Right atrium auricular region (tissue), 2 donors: ENCODE results near the gene ITPK1. TPM values are rescaled to one million over a fixed set of nuclear protein-coding genes. Genes with fewer than 3 reads are reported as not detected.

Source experiments
- DNase-seq: peaks from one replicate; pipeline ENCODE4 v3.0.0-alpha.2; 2019; ENCODE audit warnings: low spot score
- H3K27ac ChIP-seq, 2 donors: fragments of 200-600 bp; sonication (generic); 1 replicate in 1 of 2; 2 replicates in 1 of 2; pipeline ENCODE4 v1.5.1; 2016 to 2019
- H3K27me3 ChIP-seq, 2 donors: fragments of 200-600 bp; sonication (generic); one replicate each; pipeline versions ENCODE4 v1.5.1 to v1.6.0; 2017 to 2019
- H3K36me3 ChIP-seq: fragments of 200-600 bp; sonication (generic); one replicate; pipeline ENCODE4 v1.5.1; 2016
- H3K4me1 ChIP-seq, 2 donors: fragments of 200-600 bp; sonication (generic); one replicate each; pipeline versions ENCODE4 v1.5.1 to v1.6.0; 2017 to 2019
- H3K4me3 ChIP-seq, 2 donors: fragments of 200-600 bp; sonication (generic); 1 replicate in 1 of 2; 2 replicates in 1 of 2; pipeline ENCODE4 v1.5.1; 2017 to 2019; ENCODE audit warnings: mild to moderate bottlenecking in 1 of 2, moderate library complexity in 1 of 2
- H3K9me3 ChIP-seq, 2 donors: fragments of 200-600 bp; sonication (generic); one replicate each; pipeline ENCODE4 v1.5.1; 2019
- CTCF ChIP-seq, 2 donors: fragments of 200-600 bp; sonication (generic); IDR thresholded peaks; one replicate each; pipeline ENCODE4 v1.5.1; 2019; ENCODE audit warnings: antibody characterized with exemption in 2 of 2
- total RNA-seq, 2 donors: library from RNA; depleted of rRNA; stranded (reverse); fragments of >200 nt; gene quantifications; one replicate each; pipeline ENCODE4 v1.1.0, GENCODE V29; 2016

Gene ITPK1
- total RNA-seq, 2 donors from 2014 or later: 58.3 to 76.0 TPM

- H3K9me3 ChIP-seq: no peaks in the 10 kb centered on the region
- H3K27me3 ChIP-seq: no peaks in the 10 kb centered on the region
- DNase-seq: no peak
- no peaks in the 10 kb centered on the region for H3K4me1 ChIP-seq
- no peak for TF ChIP-seq CTCF (IDR thresholded peaks at IDR 0.05)
- H3K4me3 ChIP-seq: no peak overlapping the region
- H3K36me3 ChIP-seq: no peaks in the 10 kb centered on the region
- no peak overlapping the region for H3K27ac ChIP-seq
These were observed 41.1 kb upstream of the ITPK1 start for GRCh38 chr14:93156693-93157369.

- H3K27ac ChIP-seq: no peak overlapping the region
- H3K27me3 ChIP-seq: no peaks in the 10 kb centered on the region
- no peak overlapping the region for H3K4me3 ChIP-seq
- H3K9me3 ChIP-seq: no peaks in the 10 kb centered on the region
- no peak for DNase-seq
- no peaks in the 10 kb centered on the region for H3K36me3 ChIP-seq
- H3K4me1 ChIP-seq: no peaks in the 10 kb centered on the region
- no peak for TF ChIP-seq CTCF (IDR thresholded peaks at IDR 0.05)
These were observed 39.9 kb upstream of the ITPK1 start for GRCh38 chr14:93155667-93156066.

GRCh38 chr14:93153121-93153520 is 37.4 kb upstream of the ITPK1 start:
- no peak for TF ChIP-seq CTCF (IDR thresholded peaks at IDR 0.05)
- no peaks in the 10 kb centered on the region for H3K36me3 ChIP-seq
- no peaks in the 10 kb centered on the region for H3K9me3 ChIP-seq
- no peaks in the 10 kb centered on the region for H3K4me1 ChIP-seq
- no peak for DNase-seq
- H3K27ac ChIP-seq: no peak overlapping the region
- H3K27me3 ChIP-seq: no peaks in the 10 kb centered on the region
- no peak overlapping the region for H3K4me3 ChIP-seq

GRCh38 chr14:93150227-93151208 is 34.8 kb upstream of the ITPK1 start:
- Histone ChIP-seq H3K27me3 (no peaks in the 10 kb centered on the region), H3K4me1 (no peaks in the 10 kb centered on the region), H3K9me3 (no peaks in the 10 kb centered on the region), H3K27ac (no peak overlapping the region), H3K4me3 (no peak overlapping the region), H3K36me3 (no peaks in the 10 kb centered on the region)
- no peak for DNase-seq
- TF ChIP-seq CTCF (IDR thresholded peaks at IDR 0.05): no peak

GRCh38 chr14:93148979-93149378 is 33.3 kb upstream of the ITPK1 start:
- TF ChIP-seq CTCF (IDR thresholded peaks at IDR 0.05): no peak
- DNase-seq: no peak
- Histone ChIP-seq H3K36me3 (no peaks in the 10 kb centered on the region), H3K4me1 (no peaks in the 10 kb centered on the region), H3K27me3 (no peaks in the 10 kb centered on the region), H3K9me3 (no peaks in the 10 kb centered on the region), H3K4me3 (no peak overlapping the region), H3K27ac (no peak overlapping the region)
